ENCODE measurements around the gene STRAP.

Gene STRAP, protein sequence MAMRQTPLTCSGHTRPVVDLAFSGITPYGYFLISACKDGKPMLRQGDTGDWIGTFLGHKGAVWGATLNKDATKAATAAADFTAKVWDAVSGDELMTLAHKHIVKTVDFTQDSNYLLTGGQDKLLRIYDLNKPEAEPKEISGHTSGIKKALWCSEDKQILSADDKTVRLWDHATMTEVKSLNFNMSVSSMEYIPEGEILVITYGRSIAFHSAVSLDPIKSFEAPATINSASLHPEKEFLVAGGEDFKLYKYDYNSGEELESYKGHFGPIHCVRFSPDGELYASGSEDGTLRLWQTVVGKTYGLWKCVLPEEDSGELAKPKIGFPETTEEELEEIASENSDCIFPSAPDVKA

DNA sequence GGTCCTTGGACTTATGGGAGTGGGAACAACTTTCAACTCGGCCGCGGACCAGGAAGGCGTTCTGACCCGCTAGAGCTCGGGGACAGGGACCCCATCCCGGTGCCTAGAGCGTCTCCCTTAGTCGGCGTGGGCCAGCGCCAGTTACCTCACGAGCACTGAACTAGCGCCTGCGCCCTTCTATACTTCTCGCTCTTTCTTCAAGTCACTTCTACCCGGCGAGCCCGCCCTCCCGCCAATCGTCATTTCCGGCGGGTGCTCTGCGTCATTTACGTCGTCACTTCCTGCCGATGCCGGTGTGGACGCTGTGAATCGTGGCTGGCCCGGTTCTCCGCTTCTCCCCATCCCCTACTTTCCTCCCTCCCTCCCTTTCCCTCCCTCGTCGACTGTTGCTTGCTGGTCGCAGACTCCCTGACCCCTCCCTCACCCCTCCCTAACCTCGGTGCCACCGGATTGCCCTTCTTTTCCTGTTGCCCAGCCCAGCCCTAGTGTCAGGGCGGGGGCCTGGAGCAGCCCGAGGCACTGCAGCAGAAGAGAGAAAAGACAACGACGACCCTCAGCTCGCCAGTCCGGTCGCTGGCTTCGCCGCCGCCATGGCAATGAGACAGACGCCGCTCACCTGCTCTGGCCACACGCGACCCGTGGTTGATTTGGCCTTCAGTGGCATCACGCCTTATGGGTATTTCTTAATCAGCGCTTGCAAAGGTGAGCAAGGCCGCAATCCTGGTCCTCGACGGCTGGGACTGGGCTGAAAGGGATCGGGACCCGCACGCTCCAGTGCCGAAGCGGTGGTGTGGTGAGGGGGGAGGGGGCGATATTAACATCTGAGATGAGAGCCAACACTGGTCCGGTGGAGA, at the start of gene STRAP:
TSS of gene STRAP (plus strand) at position 270 of the 854 bp plus-strand sequence. CDS start at position 591, 321 bp downstream.
- DNase-seq (ENCODE audit: low spot score): peak; percentile 97

DNA sequence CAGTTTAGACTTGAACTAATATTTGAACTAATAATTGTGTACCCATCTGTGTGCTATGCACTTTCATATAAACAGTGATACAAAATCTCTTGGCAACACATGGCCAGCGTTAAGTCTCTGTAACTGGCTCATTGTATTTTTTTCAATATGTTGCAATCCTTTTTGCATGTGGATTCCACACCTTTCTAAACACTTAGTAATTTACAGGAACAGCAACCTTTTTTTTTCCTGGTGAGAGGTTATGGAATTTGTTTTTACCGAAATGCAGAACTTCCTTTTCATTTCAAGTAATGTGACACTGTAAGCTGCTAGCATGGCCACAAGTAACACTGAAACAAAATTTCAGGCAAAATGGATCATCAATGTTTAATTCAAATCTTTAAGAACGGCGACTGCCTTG, 47.6 kb upstream of the STRAP start:
- DNase-seq (ENCODE audit: low spot score): no peak

DNA sequence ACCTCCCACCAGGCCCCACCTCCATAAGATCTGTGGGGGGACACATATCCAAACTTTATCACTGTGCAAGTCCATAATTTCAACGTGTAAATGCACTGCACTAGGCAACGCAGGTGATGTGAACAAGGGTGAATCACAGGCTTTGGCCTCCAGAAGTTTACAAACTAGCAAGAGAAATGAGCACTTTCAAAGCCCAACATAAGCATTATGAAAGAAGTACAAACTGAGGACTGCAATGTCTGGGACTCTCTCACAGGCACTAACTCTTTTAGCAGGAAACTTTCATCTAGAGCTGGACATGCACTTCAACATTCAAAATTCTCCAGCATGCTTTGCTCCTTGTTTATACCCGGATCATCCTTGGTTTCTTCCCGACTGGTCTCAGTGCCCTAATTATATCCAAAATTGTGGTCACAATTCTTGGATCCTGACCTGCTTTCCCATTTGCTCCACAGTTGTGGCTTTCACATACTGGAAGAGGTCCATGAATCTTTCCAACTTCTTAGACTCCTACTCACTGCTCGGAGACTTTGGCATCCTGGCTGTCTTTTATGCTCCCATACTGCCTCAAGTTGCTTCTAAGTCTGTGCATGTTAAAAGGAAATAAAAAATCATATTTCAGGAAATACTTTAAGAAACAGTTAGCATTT, 44.9 kb upstream of the STRAP start:
- peak; percentile 70 for DNase-seq (ENCODE audit: low spot score)

- no peak for DNase-seq (ENCODE audit: low spot score)
Measured at GRCh38 chr12:15839041-15839440, 43.1 kb upstream of the STRAP start.

DNA sequence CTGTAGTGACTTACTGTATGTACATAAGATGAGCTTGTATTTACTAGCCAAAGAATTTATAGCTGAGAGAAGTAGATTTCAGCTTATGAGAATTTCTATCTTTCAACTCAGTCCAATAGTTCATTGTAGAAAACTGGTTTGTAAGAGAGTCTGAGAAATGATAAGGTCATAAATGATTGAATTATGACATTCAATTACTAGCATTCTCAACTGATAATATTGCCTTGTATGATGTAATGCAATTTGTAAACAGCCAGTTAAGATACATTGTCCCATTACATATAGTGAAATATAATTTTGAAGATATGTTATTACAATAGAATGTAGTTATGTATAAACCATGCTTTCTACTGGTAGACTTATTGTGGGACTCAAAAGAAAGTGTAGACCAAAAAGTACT, 42.5 kb upstream of the STRAP start:
- no peak for DNase-seq (ENCODE audit: low spot score)

GRCh38 chr12:15842108-15842507, 40.1 kb upstream of the STRAP start:
- no peak for DNase-seq (ENCODE audit: low spot score)

DNA sequence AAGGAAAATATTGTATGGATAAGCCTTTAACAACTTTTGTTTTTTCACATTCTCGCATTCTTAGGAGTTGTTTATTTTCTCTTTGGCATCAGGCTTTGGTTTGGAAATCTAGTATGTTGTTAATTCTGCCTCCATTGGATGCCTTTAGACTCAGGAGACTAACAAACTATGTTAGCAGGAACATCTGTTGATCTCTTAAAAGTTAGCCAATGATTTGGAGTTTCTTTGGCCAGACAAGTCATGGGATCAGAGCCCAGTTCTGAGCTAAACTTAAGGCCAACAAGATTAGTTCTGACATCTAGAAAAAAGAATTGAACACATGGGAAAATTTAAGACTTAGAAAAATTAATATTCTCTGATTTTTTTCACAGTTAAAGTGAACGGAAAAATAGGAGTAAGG, 35.3 kb upstream of the STRAP start:
- DNase-seq (ENCODE audit: low spot score): peak; percentile 83

DNA sequence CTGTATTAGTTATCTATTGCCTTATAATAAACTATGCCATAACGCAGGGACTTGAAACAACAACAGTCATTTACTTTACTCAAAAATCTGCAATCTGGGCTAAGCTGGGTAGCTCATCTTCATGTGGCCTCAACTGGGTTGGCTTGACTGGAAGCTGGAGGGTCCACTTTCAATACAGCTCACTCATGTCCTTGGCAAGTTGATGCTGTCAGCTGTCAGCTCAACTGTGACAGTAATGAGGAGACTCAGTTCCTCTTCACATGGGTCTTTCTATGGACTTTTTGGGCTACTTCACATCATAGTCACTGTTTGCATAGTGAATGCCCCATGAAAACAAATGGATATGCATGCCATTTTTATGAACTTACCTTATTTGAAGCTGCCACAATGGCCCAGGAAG, 33.6 kb upstream of the STRAP start:
- DNase-seq (ENCODE audit: low spot score): no peak

GRCh38 chr12:15851045-15851620, 31.1 kb upstream of the STRAP start:
- DNase-seq (ENCODE audit: low spot score): no peak

- DNase-seq (ENCODE audit: low spot score): no peak
Measured at GRCh38 chr12:15851919-15852318, 30.3 kb upstream of the STRAP start.

DNA sequence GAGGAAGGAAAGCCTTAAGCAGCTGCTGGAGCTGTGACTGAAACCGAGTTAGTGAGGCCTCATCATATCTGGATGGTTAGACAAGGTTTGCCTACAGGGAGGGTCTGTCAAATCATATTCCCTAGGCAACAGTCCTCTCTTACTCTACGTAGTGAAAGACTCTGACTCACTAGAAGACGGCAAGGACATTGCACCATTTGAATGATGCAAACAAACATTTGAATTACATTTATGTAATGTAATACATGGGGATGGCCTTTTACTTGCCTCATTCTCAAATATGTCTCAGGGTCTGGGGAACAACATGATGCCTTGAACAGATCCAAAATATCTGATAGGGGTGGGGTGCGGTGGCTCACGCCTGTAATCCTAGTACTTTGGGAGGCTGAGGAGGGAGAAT, 29.8 kb upstream of the STRAP start:
- DNase-seq (ENCODE audit: low spot score): no peak

DNA sequence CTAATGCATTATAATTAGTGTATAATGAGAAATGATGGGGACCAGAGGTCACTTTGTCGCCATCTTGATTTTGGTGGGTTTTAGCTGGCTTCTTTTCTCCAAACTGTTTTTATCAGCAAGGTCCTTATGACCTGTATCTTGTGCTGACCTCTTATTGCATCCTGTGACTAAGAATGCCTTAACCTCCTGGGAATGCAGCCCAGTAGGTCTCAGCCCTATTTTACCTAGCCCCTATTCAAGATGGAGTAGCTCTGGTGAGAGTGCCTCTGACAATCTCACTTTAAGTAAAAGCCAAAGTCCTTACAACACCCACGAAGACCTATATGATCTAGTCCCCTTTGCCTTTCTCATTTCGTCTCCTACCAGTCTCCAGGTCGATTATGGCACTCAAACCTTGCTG, 28.3 kb upstream of the STRAP start:
- DNase-seq (ENCODE audit: low spot score): no peak

DNA sequence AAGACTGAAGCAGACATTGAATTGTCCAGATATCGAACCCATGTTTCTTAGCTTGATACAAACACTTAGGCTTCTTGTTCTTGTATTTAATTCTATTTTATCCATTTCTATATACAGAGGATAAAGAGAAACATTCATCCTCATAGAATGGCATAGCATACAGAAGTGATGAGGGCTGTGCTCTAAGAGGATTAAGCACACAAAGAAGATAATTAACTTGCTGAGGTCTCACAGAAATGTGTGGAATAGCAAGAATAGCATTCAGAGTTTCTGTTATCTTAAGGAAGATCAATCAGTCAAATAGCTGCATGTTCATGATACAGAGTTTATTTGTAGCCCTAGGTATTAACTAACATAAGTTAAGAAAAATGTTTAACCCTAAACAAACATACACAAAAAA, 27.3 kb upstream of the STRAP start:
- no peak for DNase-seq (ENCODE audit: low spot score)

GRCh38 chr12:15855646-15856045, 26.5 kb upstream of the STRAP start:
- DNase-seq (ENCODE audit: low spot score): peak; percentile 10

DNA sequence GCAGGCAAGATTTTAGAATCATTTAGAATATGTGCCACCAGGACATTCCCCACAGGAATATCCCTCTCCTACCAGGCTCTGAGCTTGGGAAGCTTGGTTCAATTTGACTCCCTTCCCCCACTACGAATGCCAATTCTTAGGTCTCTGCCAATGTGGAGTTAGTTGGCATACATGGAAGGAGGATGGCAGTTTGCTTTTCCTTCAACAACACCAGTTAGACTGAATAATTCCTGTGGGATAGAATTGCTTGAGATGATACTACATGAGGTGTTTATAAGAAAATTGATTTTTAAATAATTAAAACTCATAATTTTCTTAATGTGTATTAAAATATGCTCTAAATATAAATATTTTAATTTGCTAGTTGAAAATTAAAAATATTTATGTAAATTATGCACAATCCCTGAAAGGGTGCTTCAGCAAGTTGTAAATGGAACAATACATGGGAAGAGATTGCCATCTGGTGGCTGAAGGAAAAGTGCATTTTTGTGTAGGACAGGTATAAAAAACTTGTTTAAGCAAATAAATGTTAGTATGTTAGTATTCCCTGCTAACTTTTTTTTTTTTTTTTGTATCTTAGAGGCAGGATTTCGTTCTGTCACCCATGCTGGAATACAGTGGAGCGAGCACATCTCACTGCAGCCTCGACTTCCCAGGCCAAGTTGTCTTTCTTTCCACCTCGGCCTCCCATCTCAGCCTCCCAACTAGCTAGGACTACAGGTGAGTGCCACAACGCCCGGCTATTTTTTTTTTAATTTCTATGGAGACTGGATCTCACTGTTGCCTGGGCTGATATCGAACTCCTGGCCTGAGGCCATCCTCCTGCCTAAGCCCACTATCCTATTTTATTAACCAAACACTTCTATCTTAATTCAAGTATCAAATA, 25.8 kb upstream of the STRAP start:
- DNase-seq (ENCODE audit: low spot score): peak; percentile 38

DNA sequence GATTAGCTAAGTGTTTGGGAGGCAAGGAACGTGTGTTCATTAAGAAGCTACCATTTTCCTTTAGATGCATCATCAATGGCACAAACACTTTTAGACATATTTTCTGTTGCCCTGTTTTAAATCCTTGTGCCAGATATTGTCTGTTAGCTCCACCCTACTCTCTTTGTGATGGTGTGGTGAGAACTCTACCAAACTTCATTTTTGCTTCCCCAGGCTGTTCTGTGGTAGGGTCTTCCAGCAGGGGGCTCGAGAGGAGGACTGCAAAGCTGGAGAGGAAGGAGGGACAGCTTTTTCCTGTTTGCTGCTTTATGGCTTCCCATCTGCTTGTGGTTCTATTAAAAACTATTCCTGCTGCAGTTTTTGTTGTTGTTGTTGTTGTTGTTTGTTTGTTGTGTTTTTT, 23.8 kb upstream of the STRAP start:
- no peak for DNase-seq (ENCODE audit: low spot score)

- no peak for DNase-seq (ENCODE audit: low spot score)
Measured at GRCh38 chr12:15859116-15859515, 23.1 kb upstream of the STRAP start.

- no peak for DNase-seq (ENCODE audit: low spot score)
Measured at GRCh38 chr12:15861404-15861803, 20.8 kb upstream of the STRAP start.

- no peak for DNase-seq (ENCODE audit: low spot score)
Measured at GRCh38 chr12:15862840-15863239, 19.3 kb upstream of the STRAP start.

DNA sequence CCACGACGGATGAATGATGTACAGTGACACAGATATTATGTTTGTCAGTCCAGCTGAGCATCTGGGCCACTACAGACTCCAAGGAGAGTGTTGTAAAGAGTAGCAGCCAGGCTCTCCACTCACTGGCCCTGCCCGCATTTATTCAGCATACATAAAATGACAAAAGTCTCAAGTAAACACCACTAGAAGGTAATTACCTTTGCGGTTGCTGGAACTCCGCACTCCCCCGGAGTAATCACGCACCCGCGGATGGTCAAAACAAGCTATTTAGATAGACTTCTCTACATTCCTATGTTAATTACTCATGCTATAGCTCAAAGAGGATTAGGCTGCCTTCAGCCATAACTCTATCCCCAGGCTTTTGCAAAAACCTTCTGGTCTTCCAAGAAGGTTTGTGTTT, 18.8 kb upstream of the STRAP start:
- no peak for DNase-seq (ENCODE audit: low spot score)

- DNase-seq (ENCODE audit: low spot score): no peak
Measured at GRCh38 chr12:15863984-15864383, 18.2 kb upstream of the STRAP start.
